ENCODE data around the gene TBX5.

The TBX5 gene

DNA sequence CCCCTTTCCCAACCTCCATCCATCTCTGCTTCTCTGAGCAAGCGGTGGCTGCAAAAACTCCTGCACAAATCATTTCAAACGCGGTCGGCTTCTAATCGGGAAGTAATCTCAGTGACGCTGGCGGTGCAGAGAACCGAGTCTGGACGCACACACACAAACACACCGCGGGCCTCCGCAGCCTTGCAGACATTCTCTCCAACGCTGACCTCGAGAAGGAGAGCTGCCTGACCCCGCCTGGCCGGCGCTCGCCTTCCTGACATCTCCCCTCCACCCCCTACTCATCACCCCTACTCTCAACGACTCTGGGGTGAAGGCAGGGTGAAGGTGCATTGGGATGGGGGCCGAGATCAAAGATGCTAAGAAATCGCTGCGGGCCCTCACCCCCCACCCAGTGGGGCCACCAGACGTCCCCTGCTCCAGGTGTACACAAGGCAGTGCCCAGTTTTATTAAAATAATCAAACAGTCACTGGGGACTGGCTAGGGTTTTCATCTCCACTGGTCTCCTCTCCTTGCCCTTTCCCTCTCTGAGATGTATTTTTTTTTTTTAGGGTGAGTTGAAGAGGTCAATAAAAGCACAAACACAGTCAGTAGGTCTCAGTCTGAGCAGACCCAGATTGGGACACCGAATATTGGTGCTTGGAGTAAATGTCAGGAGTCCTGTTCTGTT lies 506 bp upstream of the TBX5 start:
- no peak for DNase-seq (ENCODE audit: low read depth)

DNA sequence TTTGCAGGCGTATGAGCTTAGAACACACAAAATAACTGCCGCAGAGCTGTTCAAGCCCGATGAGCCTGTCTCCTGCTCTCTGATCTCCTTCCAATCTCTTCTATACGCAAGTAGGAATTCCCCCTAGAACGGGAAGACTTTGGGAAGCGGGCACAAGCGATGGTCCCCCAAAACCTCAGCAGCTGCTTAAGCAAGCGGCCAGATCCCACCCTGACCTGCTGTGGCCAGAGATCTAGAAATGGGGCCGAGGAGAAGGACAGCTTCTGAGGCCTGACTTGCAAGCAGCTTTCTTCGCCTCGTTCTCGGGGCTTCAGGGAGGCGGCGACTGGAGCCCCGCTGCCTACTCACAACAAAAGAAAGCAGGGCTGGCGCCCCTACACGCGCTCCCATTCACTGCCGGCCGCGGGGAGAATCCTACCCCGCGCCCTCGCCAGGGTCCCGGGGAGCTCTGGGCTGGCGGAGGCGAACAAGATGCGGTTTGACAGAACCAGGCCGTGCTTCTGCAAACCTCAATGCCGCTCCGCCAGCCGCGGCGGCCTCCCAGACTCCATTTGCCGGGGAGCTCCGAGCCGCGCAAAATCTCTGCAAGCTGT lies 922 bp downstream of the TBX5 start:
- no peak for DNase-seq (ENCODE audit: low read depth)

DNA sequence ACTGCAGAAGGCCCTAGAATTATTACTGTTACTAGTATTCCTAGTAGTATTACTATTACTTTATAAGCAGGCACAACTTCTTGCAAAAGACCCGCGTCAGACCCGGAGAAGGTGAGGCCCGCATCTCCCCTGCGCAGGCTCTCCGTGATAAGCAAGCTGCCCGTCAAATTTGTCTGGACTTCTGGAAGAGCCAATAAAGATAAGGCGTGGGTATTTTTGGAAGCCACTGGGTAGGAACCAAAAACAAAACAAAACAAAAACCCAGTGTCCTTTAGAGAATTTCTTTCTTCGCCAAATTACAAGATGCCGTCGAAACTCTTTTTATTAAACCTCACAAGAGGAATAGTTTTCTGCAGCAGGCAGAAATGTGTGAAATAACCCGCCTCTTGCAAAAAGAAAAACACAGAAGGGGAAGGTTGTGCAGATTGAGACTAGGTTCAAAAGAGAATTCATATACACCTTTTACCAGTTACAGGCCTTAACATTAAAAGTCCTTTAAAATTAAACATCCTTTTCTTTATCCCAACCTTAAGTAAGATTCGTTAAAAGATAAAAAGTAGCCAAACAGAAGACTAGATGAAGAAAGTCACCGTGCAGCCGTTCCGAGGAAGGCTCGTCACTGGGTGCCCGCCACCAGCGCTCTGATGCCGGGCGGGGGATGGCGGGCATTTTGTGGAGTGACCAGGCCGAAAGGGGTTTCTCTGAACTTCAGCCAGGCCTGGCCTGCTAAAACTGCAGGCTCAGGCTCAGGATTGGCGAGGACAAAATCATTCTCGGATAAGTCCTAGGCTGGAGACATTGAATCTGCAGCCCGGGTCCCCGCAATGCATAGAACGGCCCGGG lies 1.6 kb downstream of the TBX5 start:
- no peak for DNase-seq (ENCODE audit: low read depth)

DNA sequence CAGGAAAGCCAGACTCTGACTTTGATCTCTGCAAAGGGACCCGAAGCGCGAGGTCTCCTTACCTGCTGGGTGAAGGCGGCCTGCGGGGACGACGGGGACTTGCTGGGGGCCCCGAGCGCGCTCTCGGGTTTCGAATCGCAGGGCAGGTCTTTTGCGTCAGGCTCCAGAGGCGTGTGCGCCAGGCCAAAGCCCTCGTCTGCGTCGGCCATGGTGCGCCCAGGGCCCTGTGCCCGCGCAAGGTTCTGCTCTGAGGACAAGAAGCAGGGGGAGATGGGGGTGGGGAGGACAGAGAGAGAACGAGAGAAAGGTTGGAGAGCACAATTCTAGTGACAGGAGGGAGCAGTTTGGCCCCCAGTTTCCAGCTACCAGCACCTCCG lies 2.3 kb downstream of the TBX5 start:
- DNase-seq (ENCODE audit: low read depth) = no peak

DNA sequence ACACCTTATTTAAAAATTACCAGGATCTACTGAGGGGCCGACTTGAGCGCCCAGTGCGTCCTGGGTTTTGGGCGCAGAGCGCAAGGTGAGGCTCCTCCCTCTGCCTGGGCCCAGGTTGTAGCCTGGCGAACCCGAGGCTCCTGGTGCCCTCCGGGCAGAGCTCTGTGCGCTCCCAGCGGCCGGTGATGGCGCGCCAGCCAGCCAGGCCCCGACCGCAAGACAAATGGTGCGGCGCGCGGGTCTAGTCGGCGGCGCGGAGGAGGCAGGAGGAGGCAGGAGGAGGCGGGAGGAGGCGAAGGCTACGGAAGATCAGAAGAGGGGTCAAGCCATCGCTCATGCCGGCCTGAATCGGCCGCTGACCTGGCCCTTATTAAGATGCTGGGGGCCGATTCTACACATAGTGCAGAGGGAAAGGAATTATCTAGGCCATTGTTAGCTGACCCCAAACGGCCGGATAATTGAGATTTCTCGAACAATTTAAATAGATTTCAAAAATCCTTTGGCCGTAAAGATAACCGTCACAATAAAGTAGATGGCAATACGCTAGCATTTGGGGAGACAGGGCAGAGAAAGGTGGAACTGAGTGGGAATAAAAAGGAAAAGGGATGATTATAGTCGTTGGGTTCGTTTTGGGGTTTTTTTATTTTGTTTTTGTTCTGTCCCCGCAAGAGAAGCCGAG lies 2.8 kb downstream of the TBX5 start:
- DNase-seq (ENCODE audit: low read depth) = no peak

DNA sequence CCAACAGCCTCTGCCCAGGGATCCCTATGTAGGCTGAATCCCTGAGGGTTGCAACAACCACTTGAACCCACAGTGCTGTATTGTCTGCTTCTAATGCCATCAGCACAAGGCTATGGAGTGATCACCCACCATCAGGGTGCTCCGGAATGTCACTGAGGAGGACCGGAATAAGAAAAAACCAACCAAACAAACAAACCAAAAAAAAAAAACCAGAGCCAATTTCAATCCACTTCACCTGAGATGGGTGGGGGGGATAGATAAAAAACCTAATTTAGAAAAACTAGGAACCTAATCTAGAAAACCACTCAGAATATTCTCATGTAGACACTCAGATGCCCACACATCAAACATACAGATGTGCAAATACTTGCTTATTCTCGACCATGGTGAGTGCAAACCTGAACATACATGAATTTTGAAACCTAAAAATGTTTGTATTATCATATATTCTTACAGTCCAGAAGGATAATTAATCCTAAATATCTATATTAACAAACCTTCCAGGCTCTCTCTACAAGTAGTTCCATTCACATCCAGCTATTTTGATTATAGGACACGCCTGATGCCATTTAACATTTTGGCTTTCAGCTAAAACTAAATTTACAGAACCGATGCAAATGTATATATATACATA lies 3.7 kb downstream of the TBX5 start:
- no peak for DNase-seq (ENCODE audit: low read depth)

DNA sequence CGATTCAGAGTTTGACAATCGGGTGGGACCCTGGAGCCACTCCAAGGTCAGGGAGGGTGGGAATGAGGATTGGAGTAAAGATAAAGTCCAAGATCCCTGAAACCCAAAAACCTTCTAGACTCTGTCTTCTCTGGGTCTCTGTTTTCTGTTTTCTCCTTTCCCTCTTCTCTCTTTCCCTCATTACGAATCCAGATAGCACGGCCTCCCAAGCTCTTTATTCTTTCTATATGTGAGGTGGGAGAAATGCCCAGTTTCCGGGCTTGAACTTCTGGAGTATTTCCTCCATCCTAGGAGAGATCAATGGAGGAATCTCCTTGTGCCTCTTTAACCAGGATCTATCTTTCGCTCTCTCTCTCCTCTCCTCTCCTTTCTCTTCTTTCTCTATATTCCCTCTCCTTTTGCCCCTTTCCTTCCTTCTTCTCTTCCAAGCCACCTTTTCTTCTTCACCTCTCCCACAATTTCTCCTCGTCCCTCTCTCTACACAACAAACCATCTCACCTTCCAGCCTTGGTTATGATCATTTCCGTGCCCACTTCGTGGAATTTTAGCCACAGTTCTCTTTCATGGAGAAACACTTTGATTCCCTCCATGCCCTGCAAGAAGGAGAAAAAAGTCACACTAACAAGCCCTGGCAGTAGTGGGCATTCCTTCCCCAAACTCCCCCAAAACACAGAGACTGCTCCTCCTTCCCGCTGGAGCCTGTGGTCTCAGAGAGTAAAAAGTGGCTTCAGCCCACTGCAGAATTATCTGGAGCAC lies 4.4 kb downstream of the TBX5 start:
- no peak for DNase-seq (ENCODE audit: low read depth)

DNA sequence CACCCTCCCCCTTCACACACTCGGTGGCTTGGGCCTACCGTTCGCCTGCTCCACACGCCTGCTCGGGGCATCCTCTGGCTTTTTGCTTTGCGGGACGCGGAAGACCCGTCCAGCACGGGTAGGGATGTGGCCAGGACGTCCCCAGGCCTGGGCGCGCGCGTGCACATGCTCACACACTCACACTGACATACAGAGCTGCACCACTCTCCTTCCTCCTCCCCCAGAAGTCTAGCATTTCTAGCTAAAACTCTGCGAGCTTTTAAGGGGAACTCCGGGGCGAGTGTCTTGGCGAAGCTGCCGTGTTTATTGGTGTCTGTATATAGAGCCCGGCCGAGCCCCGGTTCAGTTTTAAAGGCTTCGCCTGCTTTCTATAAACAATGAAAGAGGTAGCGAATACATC lies 5.0 kb downstream of the TBX5 start:
- DNase-seq (ENCODE audit: low read depth) = no peak

DNA sequence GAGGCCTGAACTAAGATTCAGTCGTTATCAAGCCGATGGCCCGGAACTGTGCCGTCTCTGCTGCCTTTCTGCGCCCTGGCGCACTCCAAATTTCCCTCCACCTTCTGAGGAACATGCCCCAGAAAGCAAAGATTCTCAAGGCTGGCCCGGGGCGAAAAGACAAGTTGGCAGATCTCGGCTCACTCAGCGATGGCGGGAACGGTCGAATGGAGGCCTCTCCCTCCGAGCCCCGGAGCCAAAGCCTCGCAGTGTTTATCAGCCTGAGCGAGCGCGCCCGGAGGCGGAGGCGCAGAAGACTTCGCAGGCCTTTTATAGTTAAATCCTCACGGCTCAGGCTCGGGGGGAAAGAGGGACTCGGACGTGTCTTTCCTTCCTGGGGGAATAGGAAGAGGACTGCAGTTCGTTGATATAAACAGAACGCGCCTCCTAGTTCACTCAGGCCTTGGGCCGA lies 5.6 kb downstream of the TBX5 start:
- DNase-seq (ENCODE audit: low read depth) = no peak

DNA sequence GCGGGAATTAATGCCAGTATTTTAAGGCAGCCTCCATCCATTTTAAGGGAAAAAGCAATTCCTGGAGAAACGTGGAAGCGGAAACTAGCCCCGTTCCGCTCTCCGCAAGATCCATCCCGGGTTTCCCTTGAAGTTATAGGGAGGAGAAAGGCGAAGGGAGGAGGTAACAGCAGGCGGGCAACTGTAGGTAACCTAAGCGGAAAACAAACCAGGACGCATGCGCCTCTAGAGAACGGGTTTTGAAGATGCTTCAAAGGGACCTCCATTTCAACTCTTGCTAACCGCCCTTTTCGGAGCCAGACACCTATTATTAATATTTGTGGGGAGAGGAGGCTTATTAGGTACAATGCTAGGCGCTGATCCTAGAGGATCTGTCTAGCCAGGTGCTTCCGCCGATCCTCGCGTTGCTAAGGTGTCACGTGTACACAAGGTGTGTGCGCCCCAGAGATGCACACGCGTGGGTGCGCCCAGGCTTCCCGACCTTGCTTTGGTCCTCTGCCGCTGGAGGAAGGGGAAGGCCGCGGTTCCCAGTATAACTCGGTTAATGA lies 6.2 kb downstream of the TBX5 start:
- no peak for DNase-seq (ENCODE audit: low read depth)

DNA sequence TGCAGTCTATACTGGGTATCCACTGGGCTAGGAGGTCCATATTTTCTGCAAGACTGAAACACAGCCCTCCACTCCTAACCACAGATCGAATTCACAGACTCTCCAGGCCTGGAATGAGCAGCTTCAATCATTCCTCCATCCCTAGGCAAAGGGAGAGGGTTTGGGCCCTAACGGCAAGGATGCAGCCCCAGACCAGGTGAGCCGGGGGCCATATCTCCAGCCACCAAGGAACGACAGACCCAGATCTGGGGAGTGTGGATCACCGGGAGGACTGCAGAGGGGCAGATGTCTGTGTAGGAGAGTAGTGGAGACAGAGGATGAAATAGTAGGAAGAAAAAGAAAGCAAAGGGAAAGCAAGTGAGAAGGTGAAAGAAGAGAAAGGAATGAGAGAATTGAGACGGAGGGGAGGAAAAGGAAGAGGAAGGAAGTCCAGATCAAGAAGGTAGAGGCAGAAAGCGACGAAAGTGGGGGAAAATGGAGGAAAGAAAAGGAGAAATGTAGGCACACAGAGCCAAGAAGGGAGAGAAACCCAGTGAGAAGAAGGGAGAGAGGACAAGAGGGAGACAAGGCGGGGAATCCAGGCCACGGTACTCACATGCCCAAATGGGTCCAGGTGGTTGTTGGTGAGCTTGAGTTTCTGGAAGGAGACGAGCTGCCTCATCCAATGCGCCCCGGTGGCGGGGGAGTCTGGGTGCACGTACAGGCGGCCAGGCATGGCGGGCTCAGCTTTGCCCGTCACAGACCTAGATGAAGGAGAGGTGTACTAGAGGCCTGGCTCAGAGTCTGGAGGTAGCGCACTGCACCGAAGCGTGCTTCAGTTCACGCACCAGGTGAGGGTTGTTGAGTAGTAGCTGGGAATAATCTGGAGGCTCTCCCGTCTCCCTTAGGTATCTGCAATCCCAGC lies 7.7 kb downstream of the TBX5 start:
- DNase-seq (ENCODE audit: low read depth) = no peak

DNA sequence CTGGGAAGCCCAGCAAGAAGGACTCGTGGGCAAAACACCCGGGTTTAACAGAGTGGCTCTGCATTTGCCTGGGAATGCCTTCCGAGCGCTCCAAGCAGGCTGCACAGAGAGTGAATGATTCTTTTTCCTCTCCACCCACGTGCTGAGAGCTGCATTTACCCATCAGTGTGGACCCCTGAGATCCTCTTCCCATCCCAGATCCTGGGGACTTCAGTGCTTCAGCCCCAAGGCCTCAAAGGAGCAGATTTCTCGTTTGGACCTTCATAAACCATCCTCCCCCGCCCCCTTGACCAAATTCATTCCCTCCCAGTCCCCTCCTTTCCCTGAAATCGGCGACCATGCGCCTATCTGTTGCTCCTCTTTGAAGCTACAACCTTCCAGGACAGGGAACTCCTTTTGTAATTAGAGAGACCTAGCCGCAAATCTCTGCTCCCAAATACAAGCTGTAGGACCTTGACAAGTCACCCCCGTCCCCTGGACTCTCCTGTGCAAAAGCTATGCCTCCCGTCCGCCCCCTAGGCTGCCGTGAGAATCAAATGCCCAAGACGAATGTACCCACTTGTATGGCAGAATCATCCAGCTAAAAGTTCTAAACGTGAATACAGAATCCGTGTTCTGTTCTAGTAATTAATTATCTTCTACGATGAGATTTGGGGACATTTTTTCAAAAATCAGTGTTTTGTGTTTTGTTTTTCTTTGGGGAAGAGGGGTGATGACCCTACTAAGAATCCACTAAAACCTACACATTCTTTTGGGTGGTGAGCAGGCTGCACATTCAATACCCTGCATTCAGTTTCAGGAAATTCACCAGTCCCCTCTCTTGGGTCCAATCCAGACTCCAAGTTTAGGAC lies 8.8 kb downstream of the TBX5 start:
- no peak for DNase-seq (ENCODE audit: low read depth)

DNA sequence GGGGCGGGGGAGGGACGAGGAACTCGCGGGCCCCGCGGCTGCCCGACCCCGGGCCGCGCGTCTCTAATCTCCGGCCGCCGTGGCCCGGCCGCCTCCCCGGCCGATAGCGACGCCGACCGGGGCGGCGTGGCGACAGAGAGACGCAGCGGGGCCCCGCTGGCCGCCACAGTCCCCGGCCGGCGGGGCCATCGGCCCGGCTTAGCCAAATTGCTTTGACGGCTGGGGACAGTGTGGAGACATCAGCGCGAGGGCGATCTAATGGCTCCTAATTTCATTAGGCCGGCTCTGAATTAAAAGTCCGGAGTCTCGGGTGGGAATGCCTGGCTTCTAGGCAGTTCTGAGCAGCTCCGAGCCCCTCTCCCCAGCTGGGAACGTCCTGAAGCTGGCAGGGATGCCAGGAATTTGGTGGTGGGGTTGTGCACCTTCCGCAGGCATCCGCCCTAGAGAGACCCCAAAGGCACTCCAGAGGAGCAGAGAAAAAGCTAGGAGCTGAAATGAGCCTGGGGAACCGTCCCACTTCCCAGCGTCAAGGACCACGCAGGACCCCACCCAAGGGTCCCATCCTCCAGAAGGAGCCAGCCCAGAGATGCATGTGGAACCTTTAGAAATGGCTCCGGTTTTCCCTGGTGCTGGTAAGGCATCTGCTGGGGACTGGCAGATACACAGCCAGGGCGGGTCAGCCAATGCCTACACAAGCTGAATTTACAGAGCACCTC lies 9.6 kb downstream of the TBX5 start:
- DNase-seq (ENCODE audit: low read depth) = no peak

DNA sequence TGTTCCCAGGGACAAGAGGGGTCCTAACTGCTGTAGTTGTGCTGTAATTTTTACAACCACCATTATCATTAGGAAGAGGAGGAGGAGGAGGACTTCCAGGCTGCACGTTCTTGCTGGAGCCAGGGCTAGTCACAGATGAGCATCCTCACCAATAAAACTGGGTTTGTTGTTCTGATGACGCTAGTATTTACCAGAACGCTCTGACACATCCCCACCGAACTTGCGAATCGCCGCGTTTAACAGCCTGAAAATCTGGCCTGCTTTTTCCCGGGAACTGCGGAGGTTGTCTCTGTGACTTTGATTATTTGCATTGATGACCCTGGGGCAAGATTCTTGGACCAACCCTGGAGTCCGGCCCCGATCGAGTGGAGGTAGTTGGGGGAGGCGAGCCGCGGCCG lies 10.2 kb downstream of the TBX5 start:
- no peak for DNase-seq (ENCODE audit: low read depth)

DNA sequence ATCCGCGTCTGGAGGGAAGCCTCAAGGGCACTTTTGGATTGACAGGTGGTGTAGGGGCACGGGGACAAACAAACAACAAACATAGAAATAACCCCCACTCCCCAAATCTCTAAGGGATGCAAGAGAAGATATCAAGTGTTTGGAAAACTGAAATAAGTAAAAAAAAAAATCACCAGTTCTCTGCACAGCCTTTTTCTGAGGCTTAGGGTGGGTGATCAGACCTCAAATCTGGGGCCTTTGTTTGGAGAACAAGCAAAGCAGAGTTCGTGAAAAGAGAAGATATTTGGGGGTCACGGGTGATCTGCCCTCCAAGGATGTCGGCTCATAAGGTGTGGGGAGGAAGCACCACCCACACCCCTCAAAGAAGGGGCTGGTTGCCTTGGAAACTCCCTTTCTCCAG lies 10.7 kb downstream of the TBX5 start:
- no peak for DNase-seq (ENCODE audit: low read depth)

DNA sequence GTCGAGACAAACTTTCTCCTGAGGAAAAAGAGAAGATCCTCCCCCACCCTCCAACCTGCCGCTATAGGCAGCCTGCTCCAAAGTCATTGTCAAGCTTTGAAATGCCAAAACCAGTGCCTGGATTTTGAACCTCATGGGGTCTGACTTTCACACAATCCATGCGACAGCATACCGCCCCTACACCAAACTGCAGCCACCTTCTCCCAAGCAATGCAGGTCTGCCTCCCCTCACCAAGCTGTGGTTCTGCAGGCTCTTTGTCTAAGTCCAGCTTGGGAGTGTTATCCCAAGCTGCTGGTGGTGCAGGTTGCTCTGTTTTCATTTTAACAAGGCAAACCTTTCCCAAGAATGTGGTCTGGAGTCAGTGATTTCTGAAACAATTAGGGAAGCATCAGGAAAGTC lies 12.4 kb downstream of the TBX5 start:
- DNase-seq (ENCODE audit: low read depth) = no peak

DNA sequence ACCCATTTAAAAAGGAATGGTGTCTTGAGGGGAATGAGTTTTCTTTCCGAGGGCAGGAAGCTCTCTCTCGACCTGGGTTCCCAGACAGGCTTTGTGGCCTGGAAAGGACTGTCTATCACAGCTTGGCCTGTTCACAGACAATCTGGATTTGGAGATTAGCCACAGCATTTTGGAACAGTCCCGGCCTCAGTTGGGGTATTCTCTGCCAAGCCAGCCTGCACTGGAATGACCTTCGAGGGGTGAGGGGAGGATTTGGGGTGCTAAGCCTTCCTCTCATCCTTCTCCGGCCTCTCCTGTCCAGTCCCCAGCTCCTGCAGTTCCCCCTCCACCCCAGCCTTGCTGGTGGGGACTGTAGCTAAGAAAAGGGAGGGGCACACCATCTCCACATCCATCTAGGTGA lies 13.0 kb downstream of the TBX5 start:
- no peak for DNase-seq (ENCODE audit: low read depth)

DNA sequence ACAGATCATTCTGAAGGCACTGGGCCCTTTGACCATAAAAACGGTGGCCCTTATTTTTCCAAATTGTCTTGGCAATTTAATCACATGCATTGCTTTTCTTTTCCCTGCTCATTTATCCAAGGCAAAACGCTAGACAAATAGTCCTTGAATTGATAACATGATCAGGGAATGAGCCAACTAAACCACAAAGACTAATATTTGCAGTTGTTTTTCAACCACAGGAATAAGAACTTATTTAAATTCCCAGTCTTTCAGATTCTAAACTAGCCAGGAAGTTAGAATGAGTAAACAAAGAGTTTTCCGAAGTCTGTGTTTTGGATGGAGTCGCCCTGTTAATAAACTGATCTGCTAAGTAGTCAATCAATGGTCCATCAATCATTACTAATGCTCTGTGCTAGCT lies 14.9 kb downstream of the TBX5 start:
- DNase-seq (ENCODE audit: low read depth) = no peak

DNA sequence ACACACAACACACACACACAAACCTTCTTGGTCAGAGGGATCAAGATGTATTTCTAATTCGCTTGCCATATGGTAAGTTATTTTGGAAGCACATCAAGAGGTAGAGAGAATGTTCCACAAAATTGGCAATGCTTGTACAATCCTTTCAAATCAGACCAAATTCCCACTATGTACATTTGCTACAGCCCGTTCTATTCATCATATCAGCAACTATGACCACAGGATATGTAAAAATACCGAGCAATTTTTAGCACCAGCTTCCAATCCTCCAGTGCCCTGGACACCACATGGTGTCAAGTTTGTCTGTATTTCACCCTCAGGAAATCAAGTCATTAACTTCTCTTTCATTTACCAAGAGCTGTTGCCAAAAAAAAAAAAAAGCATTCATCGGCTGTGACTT lies 21.2 kb downstream of the TBX5 start:
- no peak for DNase-seq (ENCODE audit: low read depth)
